NCI-H146 (cell line): Measurements from ENCODE around the gene TUT4.
"Not testable (repeated sequence)": the region's sequence is repeated elsewhere in the genome, so short reads cannot be mapped to it uniquely, and the experiment has no call there.

Experiments used
- DNase-seq: peaks from one replicate; lab custom pipeline; 2025; lab: John Stamatoyannopoulos, UW

Gene TUT4, protein sequence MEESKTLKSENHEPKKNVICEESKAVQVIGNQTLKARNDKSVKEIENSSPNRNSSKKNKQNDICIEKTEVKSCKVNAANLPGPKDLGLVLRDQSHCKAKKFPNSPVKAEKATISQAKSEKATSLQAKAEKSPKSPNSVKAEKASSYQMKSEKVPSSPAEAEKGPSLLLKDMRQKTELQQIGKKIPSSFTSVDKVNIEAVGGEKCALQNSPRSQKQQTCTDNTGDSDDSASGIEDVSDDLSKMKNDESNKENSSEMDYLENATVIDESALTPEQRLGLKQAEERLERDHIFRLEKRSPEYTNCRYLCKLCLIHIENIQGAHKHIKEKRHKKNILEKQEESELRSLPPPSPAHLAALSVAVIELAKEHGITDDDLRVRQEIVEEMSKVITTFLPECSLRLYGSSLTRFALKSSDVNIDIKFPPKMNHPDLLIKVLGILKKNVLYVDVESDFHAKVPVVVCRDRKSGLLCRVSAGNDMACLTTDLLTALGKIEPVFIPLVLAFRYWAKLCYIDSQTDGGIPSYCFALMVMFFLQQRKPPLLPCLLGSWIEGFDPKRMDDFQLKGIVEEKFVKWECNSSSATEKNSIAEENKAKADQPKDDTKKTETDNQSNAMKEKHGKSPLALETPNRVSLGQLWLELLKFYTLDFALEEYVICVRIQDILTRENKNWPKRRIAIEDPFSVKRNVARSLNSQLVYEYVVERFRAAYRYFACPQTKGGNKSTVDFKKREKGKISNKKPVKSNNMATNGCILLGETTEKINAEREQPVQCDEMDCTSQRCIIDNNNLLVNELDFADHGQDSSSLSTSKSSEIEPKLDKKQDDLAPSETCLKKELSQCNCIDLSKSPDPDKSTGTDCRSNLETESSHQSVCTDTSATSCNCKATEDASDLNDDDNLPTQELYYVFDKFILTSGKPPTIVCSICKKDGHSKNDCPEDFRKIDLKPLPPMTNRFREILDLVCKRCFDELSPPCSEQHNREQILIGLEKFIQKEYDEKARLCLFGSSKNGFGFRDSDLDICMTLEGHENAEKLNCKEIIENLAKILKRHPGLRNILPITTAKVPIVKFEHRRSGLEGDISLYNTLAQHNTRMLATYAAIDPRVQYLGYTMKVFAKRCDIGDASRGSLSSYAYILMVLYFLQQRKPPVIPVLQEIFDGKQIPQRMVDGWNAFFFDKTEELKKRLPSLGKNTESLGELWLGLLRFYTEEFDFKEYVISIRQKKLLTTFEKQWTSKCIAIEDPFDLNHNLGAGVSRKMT (N-terminal part only)

DNA sequence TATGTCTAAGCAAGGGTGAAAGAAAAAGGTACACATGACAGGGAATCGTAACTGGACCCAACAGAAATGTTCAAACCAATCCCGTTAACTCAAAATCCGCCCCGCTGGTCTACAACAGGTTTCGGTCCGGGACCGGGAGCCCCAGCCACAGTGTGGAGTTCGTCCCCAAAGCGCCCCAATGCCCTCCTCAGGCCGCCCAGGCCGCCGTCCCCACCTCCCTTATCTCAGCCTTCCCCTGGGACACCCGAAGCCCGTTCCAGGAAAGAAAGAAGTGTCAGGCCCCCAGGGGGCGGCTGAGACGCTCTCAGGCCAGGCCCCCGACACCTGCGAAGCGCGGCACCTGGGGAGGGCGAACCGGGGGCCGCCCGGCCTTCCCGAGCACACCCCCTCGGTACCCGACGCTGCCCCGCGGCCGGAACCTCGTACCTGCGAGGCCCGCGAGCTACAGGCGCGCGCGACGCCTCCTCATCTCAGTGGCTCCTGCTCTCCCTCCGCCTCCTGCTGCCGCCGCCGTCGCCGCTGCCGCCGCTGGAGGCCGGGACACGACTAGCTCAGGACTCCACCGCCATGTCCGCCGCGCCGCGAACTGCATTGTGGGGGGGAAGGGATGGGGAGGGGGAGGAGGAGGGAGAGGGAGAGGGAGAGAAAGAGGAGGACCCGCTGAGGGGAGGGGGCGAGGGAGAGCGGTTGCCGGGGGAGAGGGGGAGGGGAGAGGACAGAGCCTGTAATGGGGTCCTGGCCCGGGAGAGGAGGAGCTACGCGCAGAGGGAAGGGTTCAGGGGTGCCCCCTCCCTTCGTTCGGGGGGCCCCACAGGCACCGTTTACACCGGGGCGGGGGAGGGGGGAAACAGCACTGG, at the start of gene TUT4:
Gene TUT4 (minus strand): TSS at position 588 of the 857 bp plus-strand sequence. CDS start 26,812 bp downstream, outside the sequence.
- DNase-seq, result peak; percentile 92

DNA sequence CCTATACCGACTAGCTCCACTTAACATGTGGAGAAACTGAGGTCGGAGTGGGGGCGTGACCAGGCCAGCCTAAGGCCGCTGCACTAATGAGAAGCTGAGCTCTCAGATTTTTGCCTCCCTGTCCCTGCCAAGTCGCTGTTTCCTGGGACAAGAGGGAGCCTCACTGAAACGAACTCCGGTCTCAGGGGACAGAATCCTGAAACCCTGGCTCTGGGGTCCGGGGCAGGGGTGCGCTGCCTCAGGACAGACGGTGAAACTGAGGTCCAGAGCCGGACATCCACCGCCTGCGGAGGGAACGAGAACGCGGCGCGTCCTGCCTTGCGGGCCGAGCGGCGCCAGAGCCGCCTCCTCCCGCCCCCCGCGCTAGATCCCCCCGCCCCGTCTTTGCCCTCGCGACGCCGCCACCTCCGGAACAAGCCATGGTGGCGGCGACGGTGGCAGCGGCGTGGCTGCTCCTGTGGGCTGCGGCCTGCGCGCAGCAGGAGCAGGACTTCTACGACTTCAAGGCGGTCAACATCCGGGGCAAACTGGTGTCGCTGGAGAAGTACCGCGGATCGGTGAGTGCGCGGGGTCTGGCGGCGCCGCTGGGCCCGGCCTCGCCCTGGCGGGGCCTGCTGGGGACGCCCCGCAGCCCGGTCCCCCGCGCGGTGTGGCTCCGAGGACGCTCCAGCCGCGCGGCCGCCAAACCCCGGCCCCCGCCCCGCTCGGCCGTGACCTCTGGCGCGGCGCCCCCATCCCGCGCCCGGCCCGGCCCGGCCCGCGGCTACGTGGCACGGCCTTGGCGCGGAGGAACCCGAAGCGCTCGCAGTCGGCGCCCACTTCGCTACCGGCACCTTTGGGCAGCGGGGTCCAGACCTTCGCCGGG, 49.3 kb upstream of the TUT4 start, which contains the start of gene GPX7:
Gene GPX7 (plus strand): TSS at position 381 of the 865 bp plus-strand sequence. CDS start 39 bp downstream, at position 420.
- DNase-seq, result peak; percentile 71

DNA sequence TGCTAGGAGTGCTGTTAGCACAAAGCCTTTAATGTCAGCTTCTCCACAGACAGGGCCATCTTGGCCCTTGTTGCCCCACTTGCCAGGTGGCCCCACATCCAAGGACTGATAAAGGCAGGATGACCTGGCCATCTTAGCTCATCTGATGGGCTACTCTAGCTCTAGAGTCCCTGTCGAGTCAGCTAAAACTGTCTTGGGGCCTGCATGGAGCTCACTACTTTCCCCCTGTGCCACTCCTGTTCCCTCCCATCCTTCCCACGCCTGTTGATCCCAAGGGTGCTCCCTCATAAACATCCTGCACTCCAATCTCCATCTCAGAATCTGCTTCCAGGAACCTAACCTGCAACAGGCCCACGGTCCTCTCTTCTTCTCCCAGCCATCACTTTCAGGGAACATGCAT, 48.6 kb upstream of the TUT4 start:
- DNase-seq, result no peak

DNA sequence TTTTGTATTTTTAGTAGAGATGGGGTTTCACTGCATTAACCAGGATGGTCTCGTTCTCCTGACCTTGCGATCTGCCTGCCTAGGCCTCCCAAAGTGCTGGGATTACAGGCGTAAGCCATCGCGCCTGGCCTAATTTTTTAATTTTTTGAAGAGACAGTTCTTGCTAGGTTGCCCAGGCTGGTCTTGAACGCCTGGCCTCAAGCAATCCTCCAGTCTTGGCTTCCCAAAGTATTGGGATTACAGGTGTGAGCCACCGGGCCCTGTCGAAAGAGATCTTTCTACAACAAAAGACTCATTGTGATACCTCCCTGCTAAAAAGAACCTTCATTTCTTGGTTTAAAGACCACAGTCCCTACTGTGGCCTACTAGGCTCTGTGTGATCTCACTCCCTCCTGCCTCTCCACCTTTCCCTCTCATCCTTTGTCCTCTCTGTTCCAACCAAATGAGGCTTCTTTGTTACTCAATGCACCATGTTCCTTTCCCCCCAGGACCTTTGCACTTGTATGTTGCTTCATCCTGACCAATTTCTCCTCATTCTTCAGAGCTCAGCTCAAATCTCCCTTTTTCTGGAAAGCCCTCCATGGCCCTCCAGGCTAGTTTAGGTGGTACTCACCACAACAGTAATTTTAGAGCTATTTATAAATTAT, 47.8 kb upstream of the TUT4 start:
- no peak for DNase-seq

DNA sequence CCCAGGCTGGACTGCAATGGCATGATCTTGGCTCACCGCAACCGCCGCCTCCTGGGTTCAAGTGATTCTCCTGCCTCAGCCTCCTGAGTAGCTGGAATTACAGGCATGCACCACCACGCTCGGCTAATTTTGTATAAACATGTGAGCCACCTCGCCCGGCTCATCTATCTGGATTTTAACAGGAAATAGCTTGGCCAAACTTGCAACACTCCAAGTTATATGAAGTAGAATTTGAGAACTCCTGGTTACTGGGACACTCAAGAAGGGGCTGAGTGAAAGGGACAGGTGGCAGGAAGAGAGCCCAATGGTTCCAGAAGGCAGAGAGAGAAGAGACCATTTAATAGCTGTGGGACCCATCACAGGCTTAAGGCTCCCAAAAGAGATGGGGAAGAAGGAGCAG, 46.3 kb upstream of the TUT4 start:
- DNase-seq, result no peak

DNA sequence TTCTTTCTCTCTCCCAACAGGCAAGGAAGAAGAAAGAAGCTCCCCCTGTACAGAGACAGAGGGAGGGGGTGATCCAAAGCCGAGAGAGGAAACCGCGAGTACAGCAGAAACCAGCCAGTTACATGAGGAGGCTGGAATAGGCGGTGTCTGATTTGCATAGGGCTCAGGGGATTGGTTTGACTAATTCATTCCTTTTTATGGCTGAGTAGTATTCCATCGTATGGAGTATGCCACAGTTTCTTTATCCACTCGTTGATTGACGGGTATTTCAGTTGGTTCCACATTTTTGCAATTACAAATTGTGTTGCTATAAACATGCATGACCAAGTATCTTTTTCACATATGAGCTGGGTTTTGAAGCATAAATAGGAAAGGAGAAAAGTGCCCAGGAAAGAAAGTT, 45.8 kb upstream of the TUT4 start:
- no peak for DNase-seq

DNA sequence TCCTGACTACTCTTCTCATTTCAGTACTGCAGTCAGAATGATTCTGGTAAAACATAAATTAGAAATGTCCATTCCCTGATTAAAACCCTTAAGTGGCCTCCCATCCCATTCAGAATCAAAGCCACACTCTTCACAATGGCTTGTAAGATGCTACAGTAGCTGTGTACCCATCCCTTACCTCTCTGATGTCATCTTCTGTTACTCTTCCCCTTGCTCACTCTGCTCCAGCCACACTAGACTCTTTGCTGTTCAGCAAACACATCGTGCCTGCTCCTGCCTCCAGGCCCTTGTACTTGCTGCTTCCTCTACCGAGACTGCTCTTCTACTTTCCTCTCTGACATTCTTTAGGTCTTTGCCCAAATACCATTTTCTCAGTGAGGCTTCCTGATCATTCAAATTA, 45.0 kb upstream of the TUT4 start:
- DNase-seq, result no peak

DNA sequence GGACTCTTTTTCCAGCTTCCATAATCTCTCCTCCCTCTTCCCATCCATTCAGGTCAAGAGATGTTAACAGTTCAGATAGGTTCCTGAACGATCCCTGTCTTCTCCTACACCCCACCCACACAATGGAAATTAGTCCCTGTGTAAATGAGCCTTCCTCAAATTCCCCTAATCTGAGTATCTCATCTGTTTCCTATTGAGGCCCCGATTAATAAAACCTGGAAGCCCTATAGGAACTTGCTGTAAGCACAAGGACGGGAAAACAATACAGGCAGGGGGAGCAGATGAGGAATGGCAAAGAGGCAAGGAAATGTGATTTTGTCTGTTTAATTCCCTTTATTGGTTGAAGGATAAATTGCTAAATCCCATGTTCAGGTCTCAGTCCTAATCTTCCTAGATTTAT, 42.2 kb upstream of the TUT4 start:
- DNase-seq, result no peak

DNA sequence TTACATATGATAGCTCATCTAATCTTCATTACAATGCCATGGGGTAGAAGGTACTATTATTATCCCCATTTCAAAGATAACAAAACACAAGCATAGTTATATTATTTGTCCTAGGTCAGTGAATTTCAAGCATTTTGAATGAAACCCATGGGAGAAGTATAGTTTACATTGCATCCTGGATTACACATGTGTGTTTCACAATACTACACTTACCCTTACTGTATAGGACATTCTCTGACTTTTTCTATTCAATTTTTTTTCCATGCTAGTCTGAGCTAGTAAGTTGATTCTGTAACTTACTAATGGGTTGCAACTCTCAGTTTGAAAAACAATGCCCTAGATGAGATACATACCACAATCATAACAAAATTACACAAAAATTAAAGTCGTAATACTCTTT, 40.6 kb upstream of the TUT4 start:
- no peak for DNase-seq

DNA sequence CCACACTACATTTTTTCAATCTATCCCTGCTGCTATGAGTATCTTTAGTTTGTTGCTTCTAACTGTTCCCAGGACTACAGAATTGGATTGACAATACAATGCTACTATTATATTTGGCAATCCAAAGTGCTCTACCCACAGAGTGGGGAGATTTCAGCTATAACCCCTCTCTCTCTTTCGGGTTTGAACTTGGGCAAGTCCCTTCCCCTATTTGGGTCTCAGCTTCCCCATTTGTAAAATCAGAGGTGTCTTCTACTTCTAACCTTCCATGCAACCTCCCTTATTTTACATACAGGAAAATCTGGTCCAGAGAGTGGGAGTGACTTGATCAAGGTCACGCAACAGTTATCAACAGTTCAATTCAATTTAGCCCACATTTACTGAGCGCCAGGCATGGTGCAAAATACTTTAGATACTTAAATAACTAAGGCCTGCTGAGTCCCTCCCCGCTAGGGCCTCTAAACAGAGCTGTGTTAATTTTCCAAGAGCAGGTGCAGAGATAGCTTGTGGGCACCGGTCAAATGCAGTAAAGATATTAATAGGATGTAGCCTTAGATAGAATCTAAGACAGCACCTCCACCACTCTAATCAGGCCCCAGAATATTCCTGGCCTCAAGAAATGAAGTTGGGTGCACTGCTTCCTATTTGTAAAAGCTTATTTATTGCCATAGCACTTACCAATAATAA, 39.9 kb upstream of the TUT4 start:
- peak; percentile 27 for DNase-seq

DNA sequence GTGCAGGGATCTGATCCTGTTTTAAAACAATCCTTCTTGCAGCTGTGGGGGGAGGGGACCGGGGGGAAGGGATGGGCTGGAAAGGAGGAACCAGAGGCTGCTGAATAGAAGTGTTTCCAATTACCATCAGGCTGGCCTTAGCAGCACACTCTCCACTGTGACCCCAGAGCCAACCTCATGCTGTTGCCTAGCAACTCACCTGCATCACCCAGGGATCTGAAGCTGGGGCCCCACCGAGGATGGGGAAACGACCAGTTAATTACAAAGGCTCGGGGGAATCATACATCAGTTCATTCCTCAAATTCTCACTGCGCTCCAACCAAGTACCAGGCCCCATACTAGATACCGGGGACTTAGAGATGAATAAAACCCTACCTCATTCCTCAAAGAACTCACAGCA, 37.4 kb upstream of the TUT4 start:
- DNase-seq, result peak; percentile 55

DNA sequence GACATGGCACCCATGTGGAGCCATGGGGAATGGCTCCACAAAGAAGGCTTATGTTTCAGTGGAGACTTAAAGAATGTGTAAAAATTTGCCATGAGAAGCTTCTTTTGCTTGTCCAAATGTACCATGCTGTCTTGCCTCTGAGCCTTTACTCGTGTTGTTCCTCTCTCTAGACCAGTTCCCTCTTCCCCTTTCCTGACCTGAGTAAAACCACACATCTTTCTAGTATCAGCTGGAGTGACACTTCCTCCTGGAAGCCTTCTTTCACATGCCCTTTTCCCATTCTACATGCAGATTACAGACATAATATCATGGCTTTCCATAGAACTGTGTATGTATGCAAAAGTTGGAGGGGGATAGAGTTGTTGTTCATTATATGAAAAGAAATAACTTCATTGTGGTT, 35.6 kb upstream of the TUT4 start:
- DNase-seq, result no peak

DNA sequence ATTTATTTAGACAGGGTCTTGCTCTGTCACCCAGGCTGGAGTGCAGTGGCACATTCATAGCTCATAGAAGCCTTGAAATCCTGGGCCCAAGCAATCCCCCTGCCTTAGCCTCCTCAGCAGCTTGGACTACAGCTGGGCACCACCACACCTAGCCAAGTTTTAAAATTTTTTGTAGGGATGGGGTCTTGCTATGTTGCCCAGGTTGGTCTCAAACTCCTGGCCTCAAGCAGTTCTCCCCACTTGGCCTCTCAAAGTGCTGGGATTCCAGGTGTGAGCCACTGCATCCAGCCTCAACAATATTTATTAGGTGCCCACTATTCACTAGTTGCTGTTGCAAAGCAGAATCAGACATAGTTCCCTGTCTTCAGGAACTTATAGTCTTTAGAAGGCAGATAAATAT, 35.1 kb upstream of the TUT4 start:
- no peak for DNase-seq

DNA sequence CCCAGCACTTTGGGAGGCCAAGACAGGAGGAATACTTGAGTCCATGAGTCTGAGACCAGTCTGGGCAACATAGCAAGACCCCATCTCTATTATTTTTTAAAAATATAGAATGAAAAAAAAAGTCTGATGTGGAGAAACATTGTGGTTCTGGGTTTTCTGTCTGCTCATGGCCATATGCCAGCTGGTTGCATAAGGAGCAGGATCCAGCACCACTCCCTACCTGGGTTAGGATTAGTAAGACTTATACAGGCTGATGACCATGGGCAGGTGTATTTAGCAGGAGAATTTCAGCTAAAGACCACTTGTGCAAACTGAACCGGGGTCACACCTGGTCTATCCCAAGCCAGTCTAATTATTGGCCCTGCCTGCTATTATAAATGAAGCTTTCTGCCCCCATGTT, 32.6 kb upstream of the TUT4 start:
- no peak for DNase-seq

DNA sequence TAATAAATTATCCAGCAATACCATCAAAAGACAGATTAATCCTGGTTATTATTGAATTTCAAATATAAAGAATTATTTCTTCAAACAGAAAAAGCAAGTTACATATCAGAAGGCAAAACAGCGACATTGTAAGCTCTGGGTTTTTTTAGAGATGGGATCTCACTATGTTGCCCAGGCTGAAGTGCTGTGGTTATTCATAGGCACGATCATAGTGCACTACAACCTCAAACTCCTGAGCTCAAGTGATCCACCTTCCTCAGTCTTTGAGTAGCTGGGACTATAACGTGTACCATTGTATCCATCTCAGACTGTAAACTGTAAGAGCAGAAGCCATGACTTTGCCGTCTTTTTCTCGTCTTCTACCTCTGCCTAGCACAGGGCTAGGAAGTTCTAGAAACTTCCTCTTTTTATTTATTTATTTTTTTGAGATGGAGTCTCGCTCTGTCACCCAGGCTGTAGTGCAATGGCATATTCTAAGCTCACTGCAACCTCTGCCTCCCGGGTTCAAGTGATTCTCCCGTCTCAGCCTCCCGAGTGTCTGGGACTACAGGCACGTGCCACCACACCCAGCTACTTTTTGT, 29.3 kb upstream of the TUT4 start:
- no peak for DNase-seq

DNA sequence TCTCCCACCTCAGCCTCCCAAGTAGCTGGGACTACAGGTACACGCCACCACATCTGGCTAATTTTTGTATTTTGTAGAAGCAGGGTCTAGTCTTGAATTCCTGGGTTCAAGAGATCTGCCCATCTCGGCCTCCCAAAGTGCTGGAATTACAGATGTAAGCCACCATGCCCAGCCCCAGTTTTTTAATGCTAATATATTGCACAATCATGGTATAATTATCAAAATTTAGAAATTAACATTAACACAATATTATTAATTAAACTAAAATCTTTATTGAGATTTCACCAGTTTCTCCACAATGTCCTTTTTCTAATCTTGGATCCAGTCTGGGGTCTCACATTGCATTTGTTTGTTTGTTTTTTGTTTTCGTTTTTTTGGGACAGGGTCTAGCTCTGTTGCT, 27.4 kb upstream of the TUT4 start:
- DNase-seq, result no peak

DNA sequence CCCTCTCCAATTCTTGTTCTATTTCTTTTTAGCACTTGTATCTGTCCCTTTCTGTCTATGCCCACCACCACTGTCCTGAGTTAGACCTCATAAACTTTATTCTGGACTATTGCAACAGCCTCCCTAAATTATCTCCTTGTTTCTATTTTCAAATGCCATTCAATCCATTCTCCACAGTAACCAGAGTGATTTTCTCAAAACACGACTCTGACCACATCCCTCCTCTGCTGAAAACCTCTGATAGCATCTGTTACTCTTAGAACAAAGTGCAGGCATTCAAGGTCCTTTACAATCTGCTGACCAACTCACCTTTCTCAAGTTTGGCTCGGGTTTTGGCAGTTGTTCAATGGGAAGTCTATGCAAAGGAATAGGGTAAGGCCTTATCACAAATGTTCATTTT, 26.5 kb upstream of the TUT4 start:
- no peak for DNase-seq

DNA sequence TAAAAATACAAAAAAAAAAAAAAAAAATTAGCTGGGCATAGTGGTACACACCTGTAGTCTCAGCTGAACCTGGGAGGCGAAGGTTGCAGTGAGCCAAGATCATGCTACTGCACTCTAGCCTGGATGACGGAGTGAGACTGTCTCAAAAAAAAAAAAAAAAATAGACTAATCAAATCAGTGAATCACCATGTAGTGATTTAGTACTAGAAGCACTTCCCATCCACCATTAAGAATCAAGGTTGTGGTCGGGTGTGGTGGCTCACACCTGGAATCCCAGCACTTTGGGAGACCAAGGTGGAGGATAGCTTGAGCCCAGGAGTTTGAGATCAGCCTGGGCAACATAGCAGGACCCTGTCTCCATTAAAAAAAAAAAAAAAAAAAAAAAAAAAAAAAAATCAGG, 25.2 kb upstream of the TUT4 start:
- not testable (repeated sequence) for DNase-seq

DNA sequence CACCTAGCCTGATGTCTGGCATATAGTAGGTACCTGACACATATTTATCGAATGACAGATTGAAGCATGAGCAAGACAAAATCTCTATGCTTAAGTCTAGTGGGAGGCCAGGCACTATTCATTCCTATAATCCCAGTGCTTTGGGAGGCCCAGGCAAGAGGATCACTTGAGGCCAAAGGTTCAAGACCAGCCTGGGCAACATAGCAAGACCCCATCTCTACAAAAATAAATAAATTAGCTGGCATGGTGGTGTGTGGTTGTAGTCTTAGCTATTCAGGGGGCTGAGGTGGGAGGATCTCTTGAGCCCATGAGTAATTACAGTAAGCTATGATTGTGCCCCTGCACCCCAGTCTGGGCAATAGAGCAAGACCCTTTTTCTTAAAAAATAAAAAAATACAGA, 23.2 kb upstream of the TUT4 start:
- no peak for DNase-seq
